Measurements from ENCODE around the gene ECEL1. TPM values are rescaled to one million over a fixed set of nuclear protein-coding genes. Genes with fewer than 3 reads are reported as not detected.

ECEL1 gene
- total and polyA plus RNA-seq, 7 donors, result 0.32 to 1.8 (median 0.55) TPM

- H3K27ac ChIP-seq, result no peak overlapping the region
- intact Hi-C loops (cut with DNase I), result loop anchor here (5.0 to 10.0 kb wide), 2 partner anchors 95 to 97 kb away; no protein-coding TSS in a partner anchor
- no peaks in the 10 kb centered on the region for H3K27me3 ChIP-seq (ENCODE audit: insufficient read depth in 3 of 3, low read length in 2 of 3)
- no peak overlapping the region for H3K4me3 ChIP-seq
- no peaks in the 10 kb centered on the region for H3K9me3 ChIP-seq
- no peaks in the 10 kb centered on the region for H3K36me3 ChIP-seq (ENCODE audit: insufficient read depth in 1 of 2, low read depth in 1 of 2)
- TF ChIP-seq CTCF (IDR thresholded peaks at IDR 0.05), result no peak
- WGBS, 3 donors, result 91 to 92% (median 92%) methylated on average over 15 to 16 of the region's 16 CpGs
- no peaks in the 10 kb centered on the region for H3K4me1 ChIP-seq
- DNase-seq, result no peak
- no peak for ATAC-seq
Observed at GRCh38 chr2:232431705-232432590, 55.7 kb downstream of the ECEL1 start.

Other genes starting within 250 kb of the ECEL1 start
- gene ALPP, start 109.1 kb downstream of the ECEL1 start, total RNA-seq, result not detected
- gene ALPP, start 109.1 kb downstream of the ECEL1 start, polyA plus RNA-seq, result not detected
- not detected for gene ALPG, start 81.0 kb downstream of the ECEL1 start, total RNA-seq
- gene ALPG, start 81.0 kb downstream of the ECEL1 start, polyA plus RNA-seq, result not detected
- gene ALPI, start 31.7 kb downstream of the ECEL1 start, total RNA-seq, result not detected
- under 1 TPM in 2 of 3 donors, not detected in 1; 0.05 to 0.14 TPM for gene ALPI, start 31.7 kb downstream of the ECEL1 start, polyA plus RNA-seq
- 1 to 10 TPM; 2.0 to 5.0 (median 2.9) TPM for gene PRSS56, start 32.6 kb upstream of the ECEL1 start, total RNA-seq
- 1 to 10 TPM in 2 of 3 donors, under 1 TPM in 1; 0.82 to 3.2 (median 1.8) TPM for gene PRSS56, start 32.6 kb upstream of the ECEL1 start, polyA plus RNA-seq
- gene CHRND, start 38.3 kb upstream of the ECEL1 start, total RNA-seq, result 100 to 1,000 TPM in 2 of 4 donors, 10 to 100 TPM in 2; 58.8 to 300 (median 97.7) TPM
- 10 to 100 TPM in 2 of 3 donors, 1 to 10 TPM in 1; 6.5 to 13.5 (median 12.5) TPM for gene CHRND, start 38.3 kb upstream of the ECEL1 start, polyA plus RNA-seq
- gene CHRNG, start 51.9 kb upstream of the ECEL1 start, total RNA-seq, result 10 to 100 TPM in 2 of 4 donors, 1 to 10 TPM in 2; 2.9 to 94.1 (median 17.2) TPM
- 1 to 10 TPM in 2 of 3 donors, under 1 TPM in 1; 0.68 to 7.3 (median 1.5) TPM for gene CHRNG, start 51.9 kb upstream of the ECEL1 start, polyA plus RNA-seq
- 1 to 10 TPM; 2.3 to 4.9 (median 3.7) TPM for gene TIGD1, start 62.7 kb upstream of the ECEL1 start, total RNA-seq
- 1 to 10 TPM; 2.6 to 6.8 (median 6.4) TPM for gene TIGD1, start 62.7 kb upstream of the ECEL1 start, polyA plus RNA-seq
- 100 to 1,000 TPM in 1 of 4 donors, 10 to 100 TPM in 3; 76.1 to 136 (median 88.4) TPM for gene EIF4E2, start 62.9 kb upstream of the ECEL1 start, total RNA-seq
- gene EIF4E2, start 62.9 kb upstream of the ECEL1 start, polyA plus RNA-seq, result 10 to 100 TPM; 39.6 to 85.2 (median 67.4) TPM
- gene EFHD1, start 145.8 kb upstream of the ECEL1 start, total RNA-seq, result 10 to 100 TPM in 2 of 4 donors, 1 to 10 TPM in 2; 6.9 to 20.7 (median 9.8) TPM
- gene EFHD1, start 145.8 kb upstream of the ECEL1 start, polyA plus RNA-seq, result 10 to 100 TPM in 2 of 3 donors, 1 to 10 TPM in 1; 6.6 to 17.7 (median 10.7) TPM
- gene GIGYF2, start 209.5 kb upstream of the ECEL1 start, total RNA-seq, result 10 to 100 TPM; 64.3 to 72.6 (median 65.5) TPM
- gene GIGYF2, start 209.5 kb upstream of the ECEL1 start, polyA plus RNA-seq, result 10 to 100 TPM; 13.8 to 44.7 (median 14.4) TPM